ENCODE data around the gene CREB1.

- no peak for TF ChIP-seq POLR2A (IDR thresholded peaks at IDR 0.05; ENCODE audit: low read depth, low read length)
- TF ChIP-seq TAF1 (IDR thresholded peaks at IDR 0.05; ENCODE audit: borderline replicate concordance, low read depth, low read length), result no peak
- no peak for TF ChIP-seq POLR2AphosphoS5 (IDR thresholded peaks at IDR 0.05; ENCODE audit: low read depth, low read length)
Measured at GRCh38 chr2:207502577-207503198, 27.1 kb upstream of the CREB1 start.
